Measurements from ENCODE around the gene SCO1. TPM values are rescaled to one million over a fixed set of nuclear protein-coding genes. Genes with fewer than 3 reads are reported as not detected.

The SCO1 gene
- total and polyA plus RNA-seq, 2 of the 4 experiments (the other 2 are of a cell fraction), result 17.0 to 21.7 TPM

GRCh38 chr17:10624969-10625368 is 72.4 kb downstream of the SCO1 start:
- Histone ChIP-seq H3K18ac (ENCODE audit: low read depth, low read length) (no peak overlapping the region), H2AK5ac (ENCODE audit: low read depth, low read length) (no peak overlapping the region), H3K27me3 (ENCODE audit: control insufficient read depth, insufficient read depth, low read length) (no peaks in the 10 kb centered on the region), H4K8ac (ENCODE audit: low read depth in 2 of 2, low read length in 2 of 2) (no peak overlapping the region), H2AK9ac (replicated peaks; ENCODE audit: low read depth, low read length, poor library complexity) (no peak overlapping the region), H2BK15ac (ENCODE audit: low read depth, low read length) (no peak overlapping the region), H3K4me3 (ENCODE audit: insufficient read depth, low read depth, low read length) (no peak overlapping the region), H3K4me2 (ENCODE audit: low read depth, low read length) (no peak overlapping the region), H3K27ac (ENCODE audit: insufficient read depth, low read length) (no peak overlapping the region), H4K91ac (ENCODE audit: insufficient read depth, low read depth, low read length) (no peak overlapping the region), H2BK120ac (ENCODE audit: low read depth, low read length) (no peak overlapping the region), H3K79me1 (ENCODE audit: low read depth in 1 of 2, low read length in 2 of 2) (no peaks in the 10 kb centered on the region), H3K9ac (ENCODE audit: low read depth, low read length) (no peak overlapping the region), H3K9me3 (ENCODE audit: control insufficient read depth, insufficient read depth, low read length) (no peaks in the 10 kb centered on the region), H3K36me3 (ENCODE audit: control insufficient read depth, insufficient read depth, low read length) (no peaks in the 10 kb centered on the region), H3K4ac (ENCODE audit: low read depth, low read length) (no peak overlapping the region), H3K56ac (ENCODE audit: extremely low read depth, insufficient read depth, low read length) (no peak overlapping the region), H4K5ac (ENCODE audit: low read depth, low read length) (no peak overlapping the region), H3K23ac (ENCODE audit: low read depth, low read length) (no peak overlapping the region), H2AFZ (replicated peaks; ENCODE audit: low read length, poor library complexity) (no peak overlapping the region), H3K9me1 (ENCODE audit: insufficient read depth, low read length) (peaks cover 3% of the 10 kb centered on the region; the same call in 1 of the 2 replicates), H3K14ac (replicated peaks; ENCODE audit: low read depth, low read length) (no peak overlapping the region), H2BK5ac (ENCODE audit: low read depth, low read length, poor library complexity, severe bottlenecking) (no peak overlapping the region), H2BK20ac (ENCODE audit: low read depth, low read length) (no peak overlapping the region), H3K4me1 (ENCODE audit: control insufficient read depth, insufficient read depth, low read length) (no peaks in the 10 kb centered on the region), H4K20me1 (ENCODE audit: insufficient read depth, low read length) (no peaks in the 10 kb centered on the region)
- no TSS peak for BruUV-seq (replicated peaks)
- dilution Hi-C loops (cut with HindIII; ENCODE audit: low sequenced_read_pairs, unreplicated experiment) (no loop called here), intact Hi-C loops (cut with micrococcal nuclease) (no loop called here), in situ Hi-C loops (cut with MboI; ENCODE audit: low sequenced_read_pairs) (loop anchor here (25.0 kb wide), 1 partner anchor 888 kb away; no protein-coding TSS in a partner anchor)
- no peak for ATAC-seq (ENCODE audit: low read depth)
- WGBS, 2 experiments (ENCODE audit: extremely low coverage in 2 of 2, insufficient read length in 1 of 2), result 86% methylated on average over 1 of the region's 11 CpGs; no CpG with 5 or more reads in 1 of the 2 experiments
- CTCF ChIA-PET, result no interaction called here
- POLR2A ChIA-PET (ENCODE audit: unreplicated experiment), result no interaction called here
- TF ChIP-seq BHLHE40 (IDR thresholded peaks at IDR 0.05; ENCODE audit: low read depth, low read length) (no peak), CHD1 (IDR thresholded peaks at IDR 0.05; ENCODE audit: low read depth, low read length) (no peak), RAD21 (IDR thresholded peaks at IDR 0.05; ENCODE audit: low read length) (no peak), RFX5 (IDR thresholded peaks at IDR 0.05; ENCODE audit: low read depth, low read length) (no peak), SMC3 (IDR thresholded peaks at IDR 0.05; ENCODE audit: low read depth, low read length) (no peak), RCOR1 (IDR thresholded peaks at IDR 0.05; ENCODE audit: insufficient replicate concordance, low read length) (no peak)
- no peak for DNase-seq
